Left lung (tissue), 10 donors: ENCODE measurements around the gene ZNF273. TPM values are rescaled to one million over a fixed set of nuclear protein-coding genes. Genes with fewer than 3 reads are reported as not detected.

ENCODE experiments used
- ATAC-seq: fragments of 200-7000 bp; cut with Tn5 transposase; one replicate; pipeline ENCODE4 v1.9.1; 2020; ENCODE audit warnings: moderate library complexity
- DNase-seq, 4 donors: peaks; one replicate each; pipeline ENCODE4 v3.0.0-alpha.2; 2013 to 2020
- H3K27ac ChIP-seq, 2 donors: fragments of 200-600 bp; sonication (generic) in 1 of 2; one replicate each; pipeline versions ENCODE4 v1.5.0 to v1.8.0; 2020 to 2021
- H3K27me3 ChIP-seq, 2 donors: fragments of 200-600 bp; sonication (generic) in 1 of 2; one replicate each; pipeline versions ENCODE4 v1.5.0 to v1.8.0; 2020 to 2021
- H3K36me3 ChIP-seq, 2 donors: fragments of 200-600 bp; sonication (generic) in 1 of 2; one replicate each; pipeline versions ENCODE4 v1.5.0 to v1.8.0; 2020 to 2021
- H3K4me1 ChIP-seq, 2 donors: fragments of 200-600 bp; one replicate each; pipeline ENCODE4 v1.8.0; 2021
- H3K4me3 ChIP-seq, 2 donors: fragments of 200-600 bp; sonication (generic) in 1 of 2; one replicate each; pipeline versions ENCODE4 v1.5.0 to v1.8.0; 2020 to 2021; ENCODE audit warnings: mild to moderate bottlenecking in 1 of 2
- H3K9me3 ChIP-seq, 2 donors: fragments of 200-600 bp; sonication (generic) in 1 of 2; one replicate each; pipeline versions ENCODE4 v1.5.0 to v1.8.0; 2020 to 2021
- intact Hi-C, 2 donors: fragments of 100-400 bp; cut with DNase I; formaldehyde crosslinking; loops; one replicate each; pipeline versions ENCODE4 v1.11.2 to v1.14.2; 2022
- polyA plus RNA-seq, 6 donors: library from polyadenylated mRNA; unstranded; fragments of 120-200 nt; gene quantifications; one replicate each; pipeline ENCODE4 v1.2.1, GENCODE V29; 2013; ENCODE audit not compliant: insufficient read length in 6 of 6
- total RNA-seq, 2 donors: library from RNA; stranded (reverse); fragmentation: NEBNext Ultra II Directional; extraction: Animal tissue kit (Norgen Biotek cat#: 25700); gene quantifications; one replicate each; pipeline ENCODE4 v1.2.1, GENCODE V29; 2021
- TF ChIP-seq, protein P1 (sequence below), 2 donors: fragments of 200-600 bp; sonication (generic) in 1 of 2; IDR thresholded peaks; one replicate each; pipeline versions ENCODE4 v1.5.0 to v1.8.0; 2021; ENCODE audit warnings: antibody characterized with exemption in 2 of 2
- donor health status: DM: no; HTN: yes; CAD: no.
- donor health status: DM: no; HTN: no; CAD: no.

ZNF273 gene
- total and polyA plus RNA-seq, 8 donors = 5.0 to 16.7 (median 13.3) TPM

DNA sequence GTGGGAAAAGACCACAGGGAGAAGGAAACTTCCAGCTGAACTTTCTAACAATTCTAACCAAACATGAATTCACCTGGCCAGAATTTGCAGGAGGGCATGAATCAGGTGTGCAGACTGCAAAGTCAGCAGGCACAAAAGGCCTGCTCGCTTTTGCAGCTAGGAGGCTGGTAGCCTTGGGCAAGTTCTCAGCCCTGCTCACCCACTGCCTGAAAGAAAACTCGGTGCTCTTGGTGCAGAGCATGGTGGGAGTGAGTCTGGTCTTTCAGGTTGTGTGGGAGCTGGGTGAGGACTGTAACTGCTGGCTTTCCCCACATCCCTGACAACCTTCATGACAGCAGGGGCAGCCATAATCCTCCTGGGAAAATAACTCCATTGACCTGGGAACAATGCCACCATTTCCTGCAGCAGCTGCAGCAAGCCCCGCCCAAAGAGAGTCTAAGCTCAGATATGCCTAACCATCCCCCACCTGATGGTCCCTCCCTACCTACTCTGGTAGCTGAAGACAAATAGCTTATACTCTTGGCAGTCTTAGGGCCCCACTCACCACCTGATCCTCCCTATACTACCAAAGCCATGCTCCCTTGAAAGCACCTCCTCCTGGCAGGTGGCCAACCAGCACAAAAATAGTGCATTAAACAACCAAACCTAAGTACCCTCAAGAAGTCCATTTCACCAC, 56.1 kb downstream of the ZNF273 start:
- Histone ChIP-seq H3K4me3 (no peak overlapping the region), H3K27me3 (no peaks in the 10 kb centered on the region), H3K9me3 (peaks cover 0 to 6% of the 10 kb centered on the region in 2 donors), H3K27ac (no peak overlapping the region), H3K36me3 (no peaks in the 10 kb centered on the region), H3K4me1 (no peaks in the 10 kb centered on the region)
- no peak for ATAC-seq
- TF ChIP-seq, protein P1, sequence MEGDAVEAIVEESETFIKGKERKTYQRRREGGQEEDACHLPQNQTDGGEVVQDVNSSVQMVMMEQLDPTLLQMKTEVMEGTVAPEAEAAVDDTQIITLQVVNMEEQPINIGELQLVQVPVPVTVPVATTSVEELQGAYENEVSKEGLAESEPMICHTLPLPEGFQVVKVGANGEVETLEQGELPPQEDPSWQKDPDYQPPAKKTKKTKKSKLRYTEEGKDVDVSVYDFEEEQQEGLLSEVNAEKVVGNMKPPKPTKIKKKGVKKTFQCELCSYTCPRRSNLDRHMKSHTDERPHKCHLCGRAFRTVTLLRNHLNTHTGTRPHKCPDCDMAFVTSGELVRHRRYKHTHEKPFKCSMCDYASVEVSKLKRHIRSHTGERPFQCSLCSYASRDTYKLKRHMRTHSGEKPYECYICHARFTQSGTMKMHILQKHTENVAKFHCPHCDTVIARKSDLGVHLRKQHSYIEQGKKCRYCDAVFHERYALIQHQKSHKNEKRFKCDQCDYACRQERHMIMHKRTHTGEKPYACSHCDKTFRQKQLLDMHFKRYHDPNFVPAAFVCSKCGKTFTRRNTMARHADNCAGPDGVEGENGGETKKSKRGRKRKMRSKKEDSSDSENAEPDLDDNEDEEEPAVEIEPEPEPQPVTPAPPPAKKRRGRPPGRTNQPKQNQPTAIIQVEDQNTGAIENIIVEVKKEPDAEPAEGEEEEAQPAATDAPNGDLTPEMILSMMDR (IDR thresholded peaks at IDR 0.05) = no peak
- no peak for DNase-seq
- intact Hi-C loops = no loop called here

- Histone ChIP-seq H3K9me3 (peaks cover 0 to 33% of the 10 kb centered on the region in 2 donors), H3K4me3 (no peak overlapping the region), H3K4me1 (no peaks in the 10 kb centered on the region), H3K36me3 (no peaks in the 10 kb centered on the region), H3K27me3 (no peaks in the 10 kb centered on the region), H3K27ac (no peak overlapping the region)
- DNase-seq = no peak
- ATAC-seq = no peak
- intact Hi-C loops = no loop called here
- TF ChIP-seq, protein P1 (IDR thresholded peaks at IDR 0.05) = no peak
Measured at GRCh38 chr7:64965594-64965993, 62.5 kb downstream of the ZNF273 start.

- H3K36me3 ChIP-seq = peaks cover 6 to 57% of the 10 kb centered on the region in 2 donors
- TF ChIP-seq, protein P1 (IDR thresholded peaks at IDR 0.05) = no peak
- H3K9me3 ChIP-seq = peaks cover 3 to 100% of the 10 kb centered on the region in 2 donors
- H3K4me1 ChIP-seq = no peaks in the 10 kb centered on the region
- intact Hi-C loops = no loop called here
- H3K4me3 ChIP-seq = no peak overlapping the region
- ATAC-seq = no peak
- no peak for DNase-seq
- H3K27ac ChIP-seq = no peak overlapping the region
- H3K27me3 ChIP-seq = no peaks in the 10 kb centered on the region
Measured at GRCh38 chr7:64978497-64979203, 75.6 kb downstream of the ZNF273 start.

Other genes with a start within 250 kb of the ZNF273 start
- gene ZNF107, start 237.1 kb upstream of the ZNF273 start, total RNA-seq = 1 to 10 TPM; 3.8 to 7.3 TPM
- 10 to 100 TPM in 5 of 6 donors, 1 to 10 TPM in 1; 10.0 to 13.1 (median 11.7) TPM for gene ZNF107, start 237.1 kb upstream of the ZNF273 start, polyA plus RNA-seq
- gene ZNF138, start 108.8 kb upstream of the ZNF273 start, total RNA-seq = 1 to 10 TPM; 6.0 to 6.6 TPM
- 10 to 100 TPM; 15.5 to 19.4 (median 18.0) TPM for gene ZNF138, start 108.8 kb upstream of the ZNF273 start, polyA plus RNA-seq
- 10 to 100 TPM; 13.3 to 18.4 TPM for gene ZNF117, start 87.8 kb downstream of the ZNF273 start, total RNA-seq
- 10 to 100 TPM; 57.5 to 78.6 (median 64.4) TPM for gene ZNF117, start 87.8 kb downstream of the ZNF273 start, polyA plus RNA-seq
- 10 to 100 TPM; 17.0 to 31.2 TPM for gene ERV3-1, start 103.4 kb downstream of the ZNF273 start, total RNA-seq
- gene ERV3-1, start 103.4 kb downstream of the ZNF273 start, polyA plus RNA-seq = 10 to 100 TPM; 54.7 to 75.7 (median 63.7) TPM